AML-193 (cell line): ENCODE data around the gene NOP53.

Source experiments
- DNase-seq, 2 experiments: peaks; one replicate each; lab custom pipeline; 2025; lab: John Stamatoyannopoulos, UW

NOP53 gene

DNA sequence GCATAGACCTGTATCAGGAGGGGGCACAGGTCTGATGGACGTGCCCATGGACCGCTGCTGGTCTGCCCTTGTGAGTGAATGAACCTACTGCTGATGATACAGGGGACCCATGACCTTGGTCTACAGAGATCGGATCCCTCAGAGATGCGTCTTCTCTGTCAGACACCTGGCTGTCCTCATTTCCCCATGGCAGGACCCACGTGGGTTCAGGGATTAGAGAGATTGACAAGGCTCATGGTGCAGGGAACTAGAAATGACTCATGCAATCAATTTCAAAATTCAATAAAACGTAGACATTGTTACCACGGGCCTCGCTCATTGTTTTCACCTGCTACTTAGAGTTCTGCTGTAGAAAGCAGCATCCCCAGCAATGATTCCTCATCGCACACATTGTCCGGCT is 60.0 kb downstream of the NOP53 start:
- no peak for DNase-seq

DNA sequence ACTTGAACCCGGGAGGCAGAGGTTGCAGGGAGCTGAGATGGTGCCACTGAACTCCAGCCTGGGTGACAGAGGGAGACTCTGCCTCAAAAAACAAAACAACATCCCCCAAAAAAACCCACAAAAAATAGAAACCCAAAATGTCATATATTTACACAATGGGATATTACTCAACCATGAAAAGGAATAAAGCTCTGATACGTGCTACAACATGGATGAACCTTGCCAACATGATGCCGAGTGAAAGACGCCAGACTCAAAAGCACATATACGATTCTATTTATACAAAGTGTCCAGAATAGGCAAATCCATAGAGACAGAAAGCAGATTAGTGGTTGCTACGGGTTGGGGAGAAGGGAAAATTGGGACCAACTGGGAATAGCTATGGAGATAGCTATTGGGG is 61.1 kb downstream of the NOP53 start:
- no peak for DNase-seq
